ENCODE results near the gene KCTD11.

- TF ChIP-seq SIN3A (IDR thresholded peaks at IDR 0.05; ENCODE audit: borderline replicate concordance, insufficient read depth, low read depth, low read length): no peak
- no peak for TF ChIP-seq CTCF (IDR thresholded peaks at IDR 0.05)
Observed at GRCh38 chr17:7325031-7325528, 26.9 kb upstream of the KCTD11 start.
